IPS-18c (cell line): ENCODE data around the gene TMEM184A.

Experiments
- H3K4me3 ChIP-seq: 2 replicates; pipeline ENCODE4 v1.7.0; 2013; ENCODE audit warnings: low read depth, mild to moderate bottlenecking, low read length, moderate library complexity; ENCODE audit not compliant: insufficient read depth
- H3K9me3 ChIP-seq: one replicate; pipeline ENCODE4 v1.6.1; 2013; ENCODE audit warnings: mild to moderate bottlenecking, low read length, moderate library complexity; ENCODE audit not compliant: control insufficient read depth, insufficient read depth

The TMEM184A gene

GRCh38 chr7:1505731-1506550 lies 50.1 kb downstream of the TMEM184A start:
- Histone ChIP-seq H3K4me3 (no peak overlapping the region), H3K9me3 (peaks cover 4% of the 10 kb centered on the region)

- peaks cover 4% of the 10 kb centered on the region for H3K9me3 ChIP-seq
- H3K4me3 ChIP-seq = peak within 1 kb of the TSS; percentile 88
Observed at GRCh38 chr7:1503816-1504775, 51.9 kb downstream of the TMEM184A start, which contains the start of gene INTS1. Gene INTS1, minus strand, starts transcription at chr7:1504389. Its CDS starts 429 bp downstream, at chr7:1503960.

- Histone ChIP-seq H3K4me3 (peak overlapping the region; percentile 88), H3K9me3 (peaks cover 4% of the 10 kb centered on the region)
Observed at GRCh38 chr7:1503390-1503789, 52.6 kb downstream of the TMEM184A start.

GRCh38 chr7:1502845-1503244 lies 53.2 kb downstream of the TMEM184A start:
- Histone ChIP-seq H3K9me3 (peaks cover 4% of the 10 kb centered on the region), H3K4me3 (peak overlapping the region; percentile 88)

GRCh38 chr7:1501487-1502270 lies 54.3 kb downstream of the TMEM184A start:
- H3K4me3 ChIP-seq = no peak overlapping the region
- peaks cover 4% of the 10 kb centered on the region for H3K9me3 ChIP-seq

GRCh38 chr7:1500064-1500807 lies 55.8 kb downstream of the TMEM184A start:
- Histone ChIP-seq H3K9me3 (peaks cover 2% of the 10 kb centered on the region), H3K4me3 (no peak overlapping the region)

GRCh38 chr7:1499367-1500029 lies 56.5 kb downstream of the TMEM184A start:
- Histone ChIP-seq H3K9me3 (no peaks in the 10 kb centered on the region), H3K4me3 (no peak overlapping the region)

GRCh38 chr7:1498370-1499305 lies 57.4 kb downstream of the TMEM184A start:
- Histone ChIP-seq H3K4me3 (no peak overlapping the region), H3K9me3 (no peaks in the 10 kb centered on the region)

- no peak overlapping the region for H3K4me3 ChIP-seq
- peaks cover 2% of the 10 kb centered on the region for H3K9me3 ChIP-seq
Observed at GRCh38 chr7:1497293-1497927, 58.6 kb downstream of the TMEM184A start.

- H3K9me3 ChIP-seq = peaks cover 2% of the 10 kb centered on the region
Observed at GRCh38 chr7:1496531-1497292, 59.3 kb downstream of the TMEM184A start.

GRCh38 chr7:1495564-1496242 lies 60.3 kb downstream of the TMEM184A start:
- peaks cover 2% of the 10 kb centered on the region for H3K9me3 ChIP-seq
- no peak overlapping the region for H3K4me3 ChIP-seq

More at GRCh38 chr7:1496531-1497292, 59.3 kb downstream of the TMEM184A start:
- no peak overlapping the region for H3K4me3 ChIP-seq

- Histone ChIP-seq H3K4me3 (no peak overlapping the region), H3K9me3 (peaks cover 2% of the 10 kb centered on the region)
Observed at GRCh38 chr7:1494866-1495563, 61.0 kb downstream of the TMEM184A start.

GRCh38 chr7:1494447-1494846 lies 61.6 kb downstream of the TMEM184A start:
- no peak overlapping the region for H3K4me3 ChIP-seq
- peaks cover 2% of the 10 kb centered on the region for H3K9me3 ChIP-seq
